Upper lobe of left lung (tissue), 4 donors: Measurements from ENCODE around the gene IKZF2.

ENCODE experiments used
- CTCF ChIP-seq, 6 experiments: fragments of 450-650 bp in 4 of 6; fragments of 200-600 bp in 2 of 6; sonication (generic) in 2 of 6; IDR thresholded peaks; one replicate each; pipeline ENCODE4 v1.5.1; 2016 to 2019; ENCODE audit warnings: antibody characterized with exemption in 6 of 6
- EP300 ChIP-seq, 4 donors: sonication (generic); formaldehyde crosslinking; IDR thresholded peaks; one replicate each; pipeline ENCODE4 v1.5.1; 2017; ENCODE audit warnings: antibody characterized with exemption in 4 of 4, control low read depth in 2 of 4
- POLR2A ChIP-seq, 4 donors: fragments of 450-650 bp; IDR thresholded peaks; one replicate each; pipeline ENCODE4 v1.5.1; 2016 to 2017; ENCODE audit warnings: antibody characterized with exemption in 4 of 4, mild to moderate bottlenecking in 2 of 4
- POLR2AphosphoS5 ChIP-seq, 2 donors: sonication (generic); formaldehyde crosslinking; IDR thresholded peaks; one replicate each; pipeline ENCODE4 v1.5.1; 2017; ENCODE audit warnings: antibody characterized with exemption in 2 of 2

- TF ChIP-seq CTCF (IDR thresholded peaks at IDR 0.05) = no peak
- no peak for TF ChIP-seq POLR2A (IDR thresholded peaks at IDR 0.05)
- TF ChIP-seq POLR2AphosphoS5 (IDR thresholded peaks at IDR 0.05) = no peak
- TF ChIP-seq EP300 (IDR thresholded peaks at IDR 0.05) = no peak
These were observed 50.3 kb downstream of the IKZF2 start for GRCh38 chr2:213101109-213101508.
